Activated CD8-positive, alpha-beta memory T cell treated with anti-CD3 and anti-CD28 coated beads for 4 hours (primary cell): Measurements from ENCODE around the gene LSMEM2.
"Not testable (repeated sequence)": the region's sequence is repeated elsewhere in the genome, so short reads cannot be mapped to it uniquely, and the experiment has no call there.

Experiments
- DNase-seq, 2 donors: peaks; one replicate each; pipeline ENCODE4 v3.0.0-alpha.2; 2020; ENCODE audit warnings: low read depth in 2 of 2

LSMEM2 gene

GRCh38 chr3:50278123-50278879 lies 586 bp upstream of the LSMEM2 start:
- DNase-seq = no peak

GRCh38 chr3:50279255-50280016 lies 549 bp downstream of the LSMEM2 start:
- DNase-seq = no peak

- DNase-seq = not testable (repeated sequence)
Measured at GRCh38 chr3:50284121-50284520, 5.2 kb downstream of the LSMEM2 start.

- DNase-seq = no peak
Measured at GRCh38 chr3:50286322-50287227, 7.7 kb downstream of the LSMEM2 start.

GRCh38 chr3:50287262-50287661 lies 8.4 kb downstream of the LSMEM2 start:
- DNase-seq = no peak

- DNase-seq = no peak
Measured at GRCh38 chr3:50288387-50289007, 9.6 kb downstream of the LSMEM2 start.

- DNase-seq = no peak
Measured at GRCh38 chr3:50289130-50289529, 10.2 kb downstream of the LSMEM2 start.

- no peak for DNase-seq
Measured at GRCh38 chr3:50290161-50290641, 11.3 kb downstream of the LSMEM2 start.

GRCh38 chr3:50292159-50293078 lies 13.5 kb downstream of the LSMEM2 start, which contains the start of gene IFRD2:
TSS of gene IFRD2 (minus strand) at chr3:50292429. CDS start at chr3:50292274, 155 bp downstream.
- peak; percentile 89 to 93 for DNase-seq

- DNase-seq = no peak
Measured at GRCh38 chr3:50293079-50293801, 14.4 kb downstream of the LSMEM2 start.

- no peak for DNase-seq
Measured at GRCh38 chr3:50294089-50294488, 15.2 kb downstream of the LSMEM2 start.

GRCh38 chr3:50294492-50295403 lies 15.9 kb downstream of the LSMEM2 start:
- no peak for DNase-seq

GRCh38 chr3:50295553-50296431 lies 16.9 kb downstream of the LSMEM2 start:
- no peak for DNase-seq

- DNase-seq = no peak
Measured at GRCh38 chr3:50296721-50297383, 18.0 kb downstream of the LSMEM2 start.

GRCh38 chr3:50297384-50297775 lies 18.5 kb downstream of the LSMEM2 start:
- no peak for DNase-seq

GRCh38 chr3:50297896-50298725 lies 19.2 kb downstream of the LSMEM2 start:
- no peak for DNase-seq
